K562 (cell line): ENCODE results near the gene BTBD1.

Experiments used
- CHD4 ChIP-seq: fragments of 200-600 bp; sonication (generic); IDR thresholded peaks from 3 replicates; pipeline ENCODE4 v1.6.1; 2012; ENCODE audit warnings: low read depth, mild to moderate bottlenecking, mixed read lengths, low read length, inconsistent platforms; ENCODE audit not compliant: insufficient read depth, insufficient replicate concordance, poor library complexity, severe bottlenecking
- EP300 ChIP-seq: IDR thresholded peaks from 2 replicates; pipeline ENCODE4 v1.6.1; 2012; ENCODE audit warnings: low read length, improper control_type of control experiment
- MCM2 ChIP-seq: fragments of 450-650 bp; IDR thresholded peaks from 2 replicates; pipeline ENCODE4 v1.6.1; 2017; ENCODE audit warnings: low read depth, mild to moderate bottlenecking
- USF2 ChIP-seq: sonication (generic); formaldehyde crosslinking; IDR thresholded peaks from 2 replicates; pipeline ENCODE4 v1.5.0; 2020; ENCODE audit warnings: missing genetic modification reagents
- ZBED1 ChIP-seq: IDR thresholded peaks from 2 replicates; pipeline ENCODE4 v1.6.1; 2014
- ZNF143 ChIP-seq: sonication (generic); formaldehyde crosslinking; IDR thresholded peaks from 2 replicates; pipeline ENCODE4 v1.9.0; 2022; ENCODE audit warnings: mild to moderate bottlenecking, missing genetic modification reagents
- TF ChIP-seq, protein P1 (sequence below), 2 experiments: fragments of 450-650 bp in 1 of 2; sonication (generic) in 1 of 2; formaldehyde crosslinking in 1 of 2; IDR thresholded peaks; 2 replicates each; pipeline versions ENCODE4 v1.7.1 to v1.9.0; 2016 to 2022; ENCODE audit warnings: inconsistent platforms in 1 of 2, mild to moderate bottlenecking in 1 of 2, missing genetic modification reagents in 1 of 2
- TF ChIP-seq, protein P2 (sequence below), 3 experiments: IDR thresholded peaks in 2 of 3; conservative IDR thresholded peaks in 1 of 3; 2 replicates each; pipeline ENCODE4 v1.5.1; 2011 to 2012; ENCODE audit warnings: low read length in 3 of 3, mild to moderate bottlenecking in 3 of 3, control low read depth in 2 of 3, improper control_type of control experiment in 1 of 3, inconsistent platforms in 1 of 3, low read depth in 1 of 3, mixed read lengths in 1 of 3, moderate library complexity in 1 of 3; ENCODE audit not compliant: insufficient read depth in 2 of 3

- TF ChIP-seq USF2 (CRISPR knock-in tag) (no peak), CHD4 (no peak), EP300 (no peak), ZNF143 (CRISPR knock-in tag) (no peak), MCM2 (no peak), ZBED1 (no peak)
- TF ChIP-seq, protein P1, sequence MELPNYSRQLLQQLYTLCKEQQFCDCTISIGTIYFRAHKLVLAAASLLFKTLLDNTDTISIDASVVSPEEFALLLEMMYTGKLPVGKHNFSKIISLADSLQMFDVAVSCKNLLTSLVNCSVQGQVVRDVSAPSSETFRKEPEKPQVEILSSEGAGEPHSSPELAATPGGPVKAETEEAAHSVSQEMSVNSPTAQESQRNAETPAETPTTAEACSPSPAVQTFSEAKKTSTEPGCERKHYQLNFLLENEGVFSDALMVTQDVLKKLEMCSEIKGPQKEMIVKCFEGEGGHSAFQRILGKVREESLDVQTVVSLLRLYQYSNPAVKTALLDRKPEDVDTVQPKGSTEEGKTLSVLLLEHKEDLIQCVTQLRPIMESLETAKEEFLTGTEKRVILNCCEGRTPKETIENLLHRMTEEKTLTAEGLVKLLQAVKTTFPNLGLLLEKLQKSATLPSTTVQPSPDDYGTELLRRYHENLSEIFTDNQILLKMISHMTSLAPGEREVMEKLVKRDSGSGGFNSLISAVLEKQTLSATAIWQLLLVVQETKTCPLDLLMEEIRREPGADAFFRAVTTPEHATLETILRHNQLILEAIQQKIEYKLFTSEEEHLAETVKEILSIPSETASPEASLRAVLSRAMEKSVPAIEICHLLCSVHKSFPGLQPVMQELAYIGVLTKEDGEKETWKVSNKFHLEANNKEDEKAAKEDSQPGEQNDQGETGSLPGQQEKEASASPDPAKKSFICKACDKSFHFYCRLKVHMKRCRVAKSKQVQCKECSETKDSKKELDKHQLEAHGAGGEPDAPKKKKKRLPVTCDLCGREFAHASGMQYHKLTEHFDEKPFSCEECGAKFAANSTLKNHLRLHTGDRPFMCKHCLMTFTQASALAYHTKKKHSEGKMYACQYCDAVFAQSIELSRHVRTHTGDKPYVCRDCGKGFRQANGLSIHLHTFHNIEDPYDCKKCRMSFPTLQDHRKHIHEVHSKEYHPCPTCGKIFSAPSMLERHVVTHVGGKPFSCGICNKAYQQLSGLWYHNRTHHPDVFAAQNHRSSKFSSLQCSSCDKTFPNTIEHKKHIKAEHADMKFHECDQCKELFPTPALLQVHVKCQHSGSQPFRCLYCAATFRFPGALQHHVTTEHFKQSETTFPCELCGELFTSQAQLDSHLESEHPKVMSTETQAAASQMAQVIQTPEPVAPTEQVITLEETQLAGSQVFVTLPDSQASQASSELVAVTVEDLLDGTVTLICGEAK (IDR thresholded peaks at IDR 0.05): no peak
- TF ChIP-seq, protein P1 (CRISPR knock-in tag; IDR thresholded peaks at IDR 0.05): no peak
- TF ChIP-seq, protein P2, sequence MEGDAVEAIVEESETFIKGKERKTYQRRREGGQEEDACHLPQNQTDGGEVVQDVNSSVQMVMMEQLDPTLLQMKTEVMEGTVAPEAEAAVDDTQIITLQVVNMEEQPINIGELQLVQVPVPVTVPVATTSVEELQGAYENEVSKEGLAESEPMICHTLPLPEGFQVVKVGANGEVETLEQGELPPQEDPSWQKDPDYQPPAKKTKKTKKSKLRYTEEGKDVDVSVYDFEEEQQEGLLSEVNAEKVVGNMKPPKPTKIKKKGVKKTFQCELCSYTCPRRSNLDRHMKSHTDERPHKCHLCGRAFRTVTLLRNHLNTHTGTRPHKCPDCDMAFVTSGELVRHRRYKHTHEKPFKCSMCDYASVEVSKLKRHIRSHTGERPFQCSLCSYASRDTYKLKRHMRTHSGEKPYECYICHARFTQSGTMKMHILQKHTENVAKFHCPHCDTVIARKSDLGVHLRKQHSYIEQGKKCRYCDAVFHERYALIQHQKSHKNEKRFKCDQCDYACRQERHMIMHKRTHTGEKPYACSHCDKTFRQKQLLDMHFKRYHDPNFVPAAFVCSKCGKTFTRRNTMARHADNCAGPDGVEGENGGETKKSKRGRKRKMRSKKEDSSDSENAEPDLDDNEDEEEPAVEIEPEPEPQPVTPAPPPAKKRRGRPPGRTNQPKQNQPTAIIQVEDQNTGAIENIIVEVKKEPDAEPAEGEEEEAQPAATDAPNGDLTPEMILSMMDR (IDR thresholded peaks at IDR 0.05 in 2 of 3, conservative IDR thresholded peaks at IDR 0.05 in 1 of 3; ENCODE audit: insufficient read depth in 2 of 3, low read depth in 1 of 3, low read length in 3 of 3): no peak
Measured at GRCh38 chr15:83046558-83047127, 20.4 kb downstream of the BTBD1 start.
